Testis (tissue), 2 donors: Measurements from ENCODE around the gene MRPL52.

Experiments used
- POLR2A ChIP-seq: fragments of 450-650 bp; IDR thresholded peaks from one replicate; pipeline ENCODE4 v1.6.1; 2017; ENCODE audit warnings: antibody characterized with exemption, mild to moderate bottlenecking, moderate library complexity
- TF ChIP-seq, protein P1 (sequence below), 3 experiments: fragments of 450-650 bp in 2 of 3; fragments of 200-600 bp in 1 of 3; sonication (generic) in 1 of 3; IDR thresholded peaks; one replicate each; pipeline ENCODE4 v1.5.1; 2016 to 2019; ENCODE audit warnings: antibody characterized with exemption in 3 of 3, mild to moderate bottlenecking in 2 of 3, moderate library complexity in 1 of 3

DNA sequence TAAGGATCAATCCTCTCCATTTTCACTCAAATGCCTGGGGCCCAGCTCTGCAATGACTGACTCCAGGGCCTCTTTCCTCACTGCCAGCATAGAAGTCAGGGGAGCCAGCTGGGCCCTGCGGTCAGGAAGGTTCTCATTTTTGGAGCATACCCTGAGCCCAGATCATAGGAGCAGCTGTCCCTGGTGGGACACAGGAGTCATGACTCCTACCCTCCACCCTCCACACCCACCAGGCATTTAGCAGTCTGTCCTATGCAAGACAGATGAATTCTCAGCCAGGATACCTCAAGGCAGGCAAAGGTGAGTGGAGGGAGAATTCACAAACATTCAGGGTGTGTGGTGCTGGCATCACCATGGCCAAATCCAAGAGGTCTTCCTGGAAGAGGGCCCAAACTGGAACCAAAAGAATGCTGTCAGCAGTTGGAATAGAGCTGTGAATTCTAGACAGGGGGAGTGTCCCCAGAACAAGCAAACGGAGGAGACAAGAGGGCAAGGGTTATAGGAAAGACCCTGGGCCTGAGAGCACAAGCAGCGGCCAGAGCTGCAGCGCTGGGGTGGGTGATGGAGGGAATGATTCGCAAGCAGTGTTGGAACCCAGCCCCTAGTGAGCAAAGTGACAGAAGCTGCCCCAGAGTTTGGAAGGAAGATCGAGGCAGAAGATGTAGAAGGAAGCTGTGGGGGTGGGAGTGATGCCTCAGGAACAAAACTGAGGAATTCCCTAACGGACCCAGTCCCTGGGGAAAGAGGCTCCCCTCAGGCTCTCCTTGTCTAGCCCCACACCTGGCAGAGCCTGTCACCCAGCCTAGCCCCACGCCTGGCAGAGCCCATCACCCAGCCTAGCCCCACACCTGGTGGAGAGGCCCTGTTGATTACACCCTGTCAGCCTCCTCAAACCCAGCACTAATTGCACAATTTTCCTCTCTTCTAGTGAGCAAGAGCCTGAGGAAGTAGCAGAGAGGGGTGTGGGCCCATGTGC, 48.9 kb downstream of the MRPL52 start:
- TF ChIP-seq, protein P1, sequence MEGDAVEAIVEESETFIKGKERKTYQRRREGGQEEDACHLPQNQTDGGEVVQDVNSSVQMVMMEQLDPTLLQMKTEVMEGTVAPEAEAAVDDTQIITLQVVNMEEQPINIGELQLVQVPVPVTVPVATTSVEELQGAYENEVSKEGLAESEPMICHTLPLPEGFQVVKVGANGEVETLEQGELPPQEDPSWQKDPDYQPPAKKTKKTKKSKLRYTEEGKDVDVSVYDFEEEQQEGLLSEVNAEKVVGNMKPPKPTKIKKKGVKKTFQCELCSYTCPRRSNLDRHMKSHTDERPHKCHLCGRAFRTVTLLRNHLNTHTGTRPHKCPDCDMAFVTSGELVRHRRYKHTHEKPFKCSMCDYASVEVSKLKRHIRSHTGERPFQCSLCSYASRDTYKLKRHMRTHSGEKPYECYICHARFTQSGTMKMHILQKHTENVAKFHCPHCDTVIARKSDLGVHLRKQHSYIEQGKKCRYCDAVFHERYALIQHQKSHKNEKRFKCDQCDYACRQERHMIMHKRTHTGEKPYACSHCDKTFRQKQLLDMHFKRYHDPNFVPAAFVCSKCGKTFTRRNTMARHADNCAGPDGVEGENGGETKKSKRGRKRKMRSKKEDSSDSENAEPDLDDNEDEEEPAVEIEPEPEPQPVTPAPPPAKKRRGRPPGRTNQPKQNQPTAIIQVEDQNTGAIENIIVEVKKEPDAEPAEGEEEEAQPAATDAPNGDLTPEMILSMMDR (IDR thresholded peaks at IDR 0.05), result no peak
- no peak for TF ChIP-seq POLR2A
